ENCODE data around the gene ODAD3. TPM values are rescaled to one million over a fixed set of nuclear protein-coding genes. Genes with fewer than 3 reads are reported as not detected.
"Not testable (repeated sequence)": the region's sequence is repeated elsewhere in the genome, so short reads cannot be mapped to it uniquely, and the experiment has no call there.

ODAD3 gene
- total and polyA plus RNA-seq, 8 donors: 0.38 to 0.92 (median 0.62) TPM; not detected in 5

DNA sequence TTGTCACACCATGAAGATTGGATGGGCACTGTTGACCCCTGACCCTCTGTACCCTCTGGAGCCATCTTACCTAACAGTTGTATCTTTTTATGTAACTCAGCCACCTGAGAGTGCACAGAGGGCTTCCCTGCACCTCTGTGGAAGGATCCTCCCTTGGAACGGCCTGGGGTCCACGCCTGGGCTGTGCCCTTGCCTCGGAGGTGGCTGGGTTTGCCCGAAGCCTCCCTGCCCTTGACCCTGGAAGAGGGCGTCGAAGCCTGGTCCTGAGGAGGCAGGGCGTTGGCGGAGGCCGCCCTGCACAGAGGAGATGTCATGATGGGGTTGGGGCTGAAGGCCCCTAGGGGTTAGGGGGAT is 241 bp downstream of the ODAD3 start:
- H3K9me3 ChIP-seq: no peaks in the 10 kb centered on the region
- 0 to 6% (median 4%) methylated on average over 4 to 9 of the region's 9 CpGs; no CpG with 5 or more reads in 1 of the 5 donors for whole genome bisulfite sequencing, 5 donors
- peak overlapping the region; percentile 83 to 90 (median 84) for H3K27ac ChIP-seq
- TF ChIP-seq POLR2AphosphoS5 (IDR thresholded peaks at IDR 0.05) (no peak), EP300 (IDR thresholded peaks at IDR 0.05) (no peak), POLR2A (IDR thresholded peaks at IDR 0.05) (no peak)
- TF ChIP-seq, protein P1, sequence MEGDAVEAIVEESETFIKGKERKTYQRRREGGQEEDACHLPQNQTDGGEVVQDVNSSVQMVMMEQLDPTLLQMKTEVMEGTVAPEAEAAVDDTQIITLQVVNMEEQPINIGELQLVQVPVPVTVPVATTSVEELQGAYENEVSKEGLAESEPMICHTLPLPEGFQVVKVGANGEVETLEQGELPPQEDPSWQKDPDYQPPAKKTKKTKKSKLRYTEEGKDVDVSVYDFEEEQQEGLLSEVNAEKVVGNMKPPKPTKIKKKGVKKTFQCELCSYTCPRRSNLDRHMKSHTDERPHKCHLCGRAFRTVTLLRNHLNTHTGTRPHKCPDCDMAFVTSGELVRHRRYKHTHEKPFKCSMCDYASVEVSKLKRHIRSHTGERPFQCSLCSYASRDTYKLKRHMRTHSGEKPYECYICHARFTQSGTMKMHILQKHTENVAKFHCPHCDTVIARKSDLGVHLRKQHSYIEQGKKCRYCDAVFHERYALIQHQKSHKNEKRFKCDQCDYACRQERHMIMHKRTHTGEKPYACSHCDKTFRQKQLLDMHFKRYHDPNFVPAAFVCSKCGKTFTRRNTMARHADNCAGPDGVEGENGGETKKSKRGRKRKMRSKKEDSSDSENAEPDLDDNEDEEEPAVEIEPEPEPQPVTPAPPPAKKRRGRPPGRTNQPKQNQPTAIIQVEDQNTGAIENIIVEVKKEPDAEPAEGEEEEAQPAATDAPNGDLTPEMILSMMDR (IDR thresholded peaks at IDR 0.05): no peak
- H3K36me3 ChIP-seq: peaks cover 23 to 34% (median 31%) of the 10 kb centered on the region in 4 donors
- H3K4me3 ChIP-seq: peak overlapping the region; percentile 73 to 88 (median 77)
- intact Hi-C loops (cut with DNase I; ENCODE audit: low total_unique reads): loop anchor here (5.0 kb wide), 1 partner anchor 57 kb away; no protein-coding TSS in a partner anchor
- no peak for DNase-seq
- no peaks in the 10 kb centered on the region for H3K27me3 ChIP-seq
- peaks cover 15 to 27% (median 23%) of the 10 kb centered on the region in 4 donors for H3K4me1 ChIP-seq

DNA sequence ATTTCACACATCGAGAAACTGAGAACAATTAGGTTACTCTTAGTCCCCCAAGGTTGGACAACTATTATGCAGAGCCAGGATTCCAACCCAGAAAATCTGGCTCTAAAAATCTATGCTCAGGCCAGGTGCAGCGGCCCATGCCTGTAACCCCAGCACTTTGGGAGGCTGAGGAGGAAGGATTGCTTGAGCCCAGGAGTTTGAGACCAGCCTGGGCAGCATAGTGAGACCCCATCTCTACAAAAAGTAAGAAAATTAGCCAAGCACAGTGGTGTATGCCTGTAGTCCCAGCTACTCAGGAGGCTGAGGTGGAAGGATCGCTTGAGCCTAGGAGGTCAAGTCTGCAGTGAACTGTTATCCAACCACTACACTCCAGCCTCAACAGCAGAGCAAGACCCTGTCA is 1.4 kb downstream of the ODAD3 start:
- Histone ChIP-seq H3K4me1 (peaks cover 15 to 27% (median 23%) of the 10 kb centered on the region in 4 donors), H3K36me3 (peaks cover 14 to 22% (median 21%) of the 10 kb centered on the region in 4 donors)
- H3K27me3 ChIP-seq, H3K4me3 ChIP-seq, DNase-seq, H3K27ac ChIP-seq, H3K9me3 ChIP-seq: not testable (repeated sequence)
- intact Hi-C loops (cut with DNase I; ENCODE audit: low total_unique reads): loop anchor here (5.0 kb wide), 1 partner anchor 56 kb away; no protein-coding TSS in a partner anchor
- 88 to 98% (median 98%) methylated on average over 3 of the region's 3 CpGs for WGBS, 5 donors

DNA sequence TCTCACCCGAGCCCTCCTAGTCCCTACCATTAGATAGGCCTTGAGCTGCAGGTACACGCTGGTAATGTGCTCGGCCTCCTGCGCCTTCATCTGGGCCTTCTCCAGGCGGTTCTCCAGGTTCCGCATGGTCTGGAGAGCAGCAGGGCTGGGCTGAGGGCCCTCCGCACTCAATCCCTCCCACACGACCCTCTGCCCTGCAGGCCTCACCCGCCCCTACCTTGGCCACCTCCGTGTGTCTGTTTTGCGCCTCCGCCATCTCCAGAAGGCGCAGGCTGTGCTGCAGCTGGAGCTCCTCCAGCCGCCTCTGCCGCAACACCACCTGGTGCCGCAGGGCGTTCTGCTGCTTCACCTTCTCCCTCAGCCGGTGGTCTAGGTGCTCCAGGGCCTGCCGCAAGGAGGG is 8.3 kb downstream of the ODAD3 start:
- WGBS, 5 donors: 90 to 93% (median 92%) methylated on average over 19 of the region's 19 CpGs
- Histone ChIP-seq H3K4me3 (no peak overlapping the region), H3K27me3 (peaks cover 0 to 26% (median 15%) of the 10 kb centered on the region in 3 donors), H3K36me3 (no peaks in the 10 kb centered on the region), H3K9me3 (no peaks in the 10 kb centered on the region), H3K4me1 (peaks cover 12 to 25% (median 16%) of the 10 kb centered on the region in 4 donors), H3K27ac (no peak overlapping the region)
- no peak for TF ChIP-seq POLR2AphosphoS5 (IDR thresholded peaks at IDR 0.05)
- no peak for TF ChIP-seq POLR2A (IDR thresholded peaks at IDR 0.05)
- TF ChIP-seq, protein P1 (IDR thresholded peaks at IDR 0.05): no peak
- TF ChIP-seq EP300 (IDR thresholded peaks at IDR 0.05): no peak
- no peak for DNase-seq
- intact Hi-C loops (cut with DNase I; ENCODE audit: low total_unique reads): no loop called here

DNA sequence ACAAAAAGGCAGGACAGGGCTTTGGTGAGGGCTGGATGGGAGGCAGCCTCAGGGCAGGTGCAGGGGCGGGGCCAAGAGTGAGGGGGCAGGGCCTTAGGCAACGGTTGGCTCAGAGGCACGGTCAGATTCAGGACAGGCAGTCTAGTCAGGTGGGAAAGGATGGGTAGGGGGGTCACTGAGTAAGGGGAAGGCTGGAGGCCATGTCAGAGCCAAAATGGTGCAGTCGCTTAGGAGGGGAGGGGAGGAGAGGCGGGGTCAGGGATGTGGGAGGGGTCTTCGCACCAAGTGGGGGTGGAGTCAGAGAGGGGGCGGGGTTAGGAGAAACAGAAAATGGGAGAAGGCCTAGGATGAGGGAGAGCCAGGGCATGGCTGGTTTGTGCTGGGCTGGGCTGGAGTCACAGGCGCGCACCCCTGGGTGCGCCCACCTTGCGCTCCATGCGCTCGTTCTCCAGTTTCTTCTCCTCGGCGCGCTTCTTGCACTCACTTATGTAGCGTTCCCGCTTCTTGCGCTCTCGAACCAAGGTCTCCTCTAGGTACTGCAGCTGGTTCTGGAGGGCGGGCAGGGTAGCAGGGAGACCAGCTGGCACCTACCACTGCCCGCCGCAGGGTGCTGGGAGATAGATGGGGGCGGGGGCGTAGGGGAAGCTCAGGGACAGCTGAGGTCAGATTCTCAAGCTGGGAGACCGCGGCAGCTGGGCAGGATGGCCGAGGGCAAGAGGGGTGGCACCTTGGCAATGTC is 9.0 kb downstream of the ODAD3 start:
- intact Hi-C loops (cut with DNase I; ENCODE audit: low total_unique reads): no loop called here
- Histone ChIP-seq H3K27me3 (peaks cover 7 to 34% (median 19%) of the 10 kb centered on the region in 3 donors), H3K9me3 (no peaks in the 10 kb centered on the region), H3K27ac (no peak overlapping the region), H3K36me3 (no peaks in the 10 kb centered on the region), H3K4me3 (no peak overlapping the region), H3K4me1 (peaks cover 20 to 33% (median 24%) of the 10 kb centered on the region in 4 donors)
- 87 to 93% (median 89%) methylated on average over 26 to 28 of the region's 28 CpGs for WGBS, 5 donors
- no peak for TF ChIP-seq EP300 (IDR thresholded peaks at IDR 0.05)
- TF ChIP-seq, protein P1 (IDR thresholded peaks at IDR 0.05): no peak
- TF ChIP-seq POLR2AphosphoS5 (IDR thresholded peaks at IDR 0.05): no peak
- TF ChIP-seq POLR2A (IDR thresholded peaks at IDR 0.05): no peak
- DNase-seq: no peak

DNA sequence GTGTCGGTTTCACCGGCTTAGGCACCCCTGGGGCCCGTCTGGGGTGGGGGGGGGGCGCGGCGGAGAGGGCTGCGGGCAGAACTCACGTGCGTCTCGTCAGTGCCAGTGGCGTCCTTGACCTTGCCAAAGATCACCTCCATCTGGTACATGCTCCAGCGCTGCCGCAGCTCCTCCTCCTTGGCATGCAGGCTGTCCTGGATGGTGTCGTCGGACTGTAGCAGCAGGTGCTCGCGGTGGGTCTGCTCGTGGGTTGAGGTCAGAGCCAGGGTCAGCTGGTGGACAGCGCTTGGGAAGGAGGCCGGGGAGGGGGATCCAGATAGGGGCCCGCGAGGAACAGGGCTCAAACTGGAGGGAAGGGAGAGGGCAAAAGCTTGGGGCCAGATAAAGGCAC is 11.1 kb downstream of the ODAD3 start:
- no peak overlapping the region for H3K27ac ChIP-seq
- no peak overlapping the region for H3K4me3 ChIP-seq
- no peaks in the 10 kb centered on the region for H3K9me3 ChIP-seq
- 8 to 21% (median 17%) methylated on average over 10 to 22 of the region's 22 CpGs for WGBS, 5 donors
- TF ChIP-seq, protein P1 (IDR thresholded peaks at IDR 0.05): no peak
- TF ChIP-seq POLR2AphosphoS5 (IDR thresholded peaks at IDR 0.05) (no peak), EP300 (IDR thresholded peaks at IDR 0.05) (no peak), POLR2A (IDR thresholded peaks at IDR 0.05) (no peak)
- DNase-seq: peak in 1 of 2 donors; percentile 55
- intact Hi-C loops (cut with DNase I; ENCODE audit: low total_unique reads): no loop called here
- H3K4me1 ChIP-seq: peaks cover 36 to 52% (median 41%) of the 10 kb centered on the region in 4 donors
- peaks cover 7 to 55% (median 33%) of the 10 kb centered on the region in 3 donors for H3K27me3 ChIP-seq
- H3K36me3 ChIP-seq: no peaks in the 10 kb centered on the region

Measured in stomach (tissue), 9 donors.